Umbilical cord (tissue), 2 donors: ENCODE measurements around the gene TDRD7. TPM values are rescaled to one million over a fixed set of nuclear protein-coding genes. Genes with fewer than 3 reads are reported as not detected.
A peak's percentile ranks its signal among the peaks of the same experiment; 100 is the strongest.

ENCODE experiments used
- DNase-seq: peaks from one replicate; pipeline ENCODE4 v3.0.0-alpha.2; 2015; ENCODE audit warnings: low spot score
- total RNA-seq: library from RNA; depleted of rRNA; stranded (reverse); fragments of >200 nt; gene quantifications from one replicate; pipeline ENCODE4 v1.2.3, GENCODE V29; 2014; ENCODE audit warnings: low replicate concordance; ENCODE audit not compliant: insufficient read depth

The TDRD7 gene
- total RNA-seq, 1 donor from 2014 or later, result 4.8 TPM

DNA sequence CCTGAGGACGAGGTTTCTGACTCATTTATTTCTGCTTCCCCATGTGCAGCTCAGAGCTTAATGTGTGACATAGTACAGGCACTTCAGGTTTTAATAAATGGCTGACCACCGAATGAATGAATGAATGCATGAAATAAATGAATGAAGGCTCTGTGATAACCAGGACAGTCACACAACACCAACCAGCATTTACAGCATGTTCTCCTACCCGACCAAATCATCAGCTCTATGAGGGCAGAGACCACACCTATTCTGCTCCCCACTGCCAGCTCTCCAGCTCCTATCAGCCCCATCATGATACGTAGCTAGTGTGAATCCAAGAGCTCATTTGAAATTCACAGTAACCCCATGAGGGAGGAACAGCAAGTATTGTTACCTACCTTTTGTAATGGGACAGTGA lies 94.4 kb downstream of the TDRD7 start:
- no peak for DNase-seq

DNA sequence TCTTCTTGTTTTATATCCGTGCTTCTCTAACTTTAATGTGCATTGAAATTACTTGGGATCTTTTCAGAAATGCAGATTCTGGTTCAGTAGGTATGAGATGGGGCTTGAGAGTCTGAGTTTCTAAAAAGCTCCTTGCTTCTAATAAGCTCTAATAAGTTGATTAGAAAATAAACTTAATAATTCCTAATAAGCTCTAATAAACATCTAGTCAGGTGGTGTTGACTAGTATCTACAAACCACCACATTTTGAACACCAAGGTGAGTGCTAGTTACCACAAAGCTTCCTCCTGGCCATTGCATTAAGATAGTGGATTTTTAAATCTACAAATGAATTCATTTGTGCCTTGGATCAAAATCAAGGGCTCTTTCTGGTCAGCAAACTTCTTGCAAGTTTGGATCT lies 94.9 kb downstream of the TDRD7 start:
- DNase-seq, result no peak

DNA sequence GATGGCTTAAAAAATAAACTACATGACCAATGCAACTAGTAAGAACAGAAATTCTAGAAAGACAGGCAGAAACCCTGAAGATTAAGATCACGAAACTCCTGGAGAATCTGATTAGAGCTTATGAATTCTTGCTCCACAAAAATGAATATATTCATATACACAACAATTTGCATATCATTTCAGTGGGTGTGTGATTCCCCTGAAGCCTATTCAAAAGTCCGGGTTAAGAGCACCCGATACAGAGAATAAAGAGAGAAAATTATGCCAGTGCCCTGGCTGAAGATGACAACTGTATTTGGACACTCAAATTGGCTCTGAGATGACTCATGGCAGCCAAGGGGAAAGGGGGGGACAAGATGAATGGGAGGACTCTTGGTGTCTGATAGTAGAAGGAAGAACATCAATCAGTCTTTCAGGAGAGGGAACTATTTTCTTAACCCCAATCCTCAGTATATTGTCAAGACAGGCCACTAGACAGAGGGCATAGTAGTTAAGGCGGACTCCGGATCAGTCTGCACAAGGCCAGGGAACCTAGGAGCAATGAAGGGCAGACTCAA lies 95.6 kb downstream of the TDRD7 start:
- DNase-seq, result no peak

DNA sequence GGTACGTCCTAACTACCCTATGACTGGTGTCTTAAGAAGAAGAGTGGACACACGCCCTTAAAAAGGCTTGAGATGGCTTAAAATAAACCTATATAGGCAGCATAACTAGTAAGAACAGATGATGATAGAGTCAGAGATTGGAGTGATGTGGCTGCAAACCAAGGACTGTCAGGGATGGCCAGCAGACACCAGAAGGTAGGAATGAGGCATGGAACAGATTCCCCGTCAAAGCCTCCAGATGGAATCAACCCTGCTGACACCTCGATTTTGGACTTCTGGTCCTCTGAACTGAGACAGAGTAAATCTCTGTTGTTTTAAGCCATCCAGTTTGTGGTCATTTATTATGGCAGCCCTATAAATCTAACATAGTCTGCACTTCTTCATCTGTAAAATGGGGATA lies 97.0 kb downstream of the TDRD7 start:
- no peak for DNase-seq

DNA sequence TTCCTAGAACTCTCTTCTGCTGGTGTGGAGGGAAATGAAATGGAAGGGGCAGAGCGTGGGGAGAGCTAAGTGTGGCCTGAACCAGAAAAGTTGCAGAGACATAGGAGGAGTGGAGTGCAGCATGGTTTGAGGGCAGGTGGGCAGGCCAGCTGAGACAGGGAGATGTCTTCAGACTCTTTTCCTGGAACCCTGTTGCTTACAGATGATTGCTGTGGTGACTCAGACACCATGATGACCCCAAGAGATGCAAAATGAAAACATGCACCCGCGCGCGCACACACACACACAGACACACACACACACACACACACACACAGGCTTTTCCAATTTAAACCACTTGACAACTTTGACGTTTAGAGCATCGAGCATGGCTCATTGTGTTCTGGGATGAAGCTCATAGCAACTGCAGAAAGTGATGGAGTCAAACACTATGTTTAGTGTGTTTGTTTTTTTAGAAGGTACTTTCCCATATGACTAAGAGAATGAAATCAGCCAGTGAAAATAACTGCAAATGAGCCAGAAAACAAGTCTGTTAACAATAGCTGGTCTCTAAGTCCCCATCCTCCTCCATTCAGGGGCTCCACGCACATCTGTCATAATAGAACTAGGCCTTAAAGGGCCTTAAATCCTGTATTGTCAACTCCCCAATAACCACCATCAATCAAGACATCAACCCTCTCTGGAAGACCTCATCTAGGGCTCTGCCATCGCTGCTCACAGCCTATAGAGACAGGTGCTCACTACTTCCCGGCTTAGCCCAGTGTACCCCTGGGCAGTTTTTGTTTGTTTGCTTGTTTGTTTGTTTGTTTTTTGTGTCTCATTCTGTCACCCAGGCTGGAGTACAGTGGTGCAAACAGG lies 99.1 kb downstream of the TDRD7 start:
- DNase-seq, result no peak

DNA sequence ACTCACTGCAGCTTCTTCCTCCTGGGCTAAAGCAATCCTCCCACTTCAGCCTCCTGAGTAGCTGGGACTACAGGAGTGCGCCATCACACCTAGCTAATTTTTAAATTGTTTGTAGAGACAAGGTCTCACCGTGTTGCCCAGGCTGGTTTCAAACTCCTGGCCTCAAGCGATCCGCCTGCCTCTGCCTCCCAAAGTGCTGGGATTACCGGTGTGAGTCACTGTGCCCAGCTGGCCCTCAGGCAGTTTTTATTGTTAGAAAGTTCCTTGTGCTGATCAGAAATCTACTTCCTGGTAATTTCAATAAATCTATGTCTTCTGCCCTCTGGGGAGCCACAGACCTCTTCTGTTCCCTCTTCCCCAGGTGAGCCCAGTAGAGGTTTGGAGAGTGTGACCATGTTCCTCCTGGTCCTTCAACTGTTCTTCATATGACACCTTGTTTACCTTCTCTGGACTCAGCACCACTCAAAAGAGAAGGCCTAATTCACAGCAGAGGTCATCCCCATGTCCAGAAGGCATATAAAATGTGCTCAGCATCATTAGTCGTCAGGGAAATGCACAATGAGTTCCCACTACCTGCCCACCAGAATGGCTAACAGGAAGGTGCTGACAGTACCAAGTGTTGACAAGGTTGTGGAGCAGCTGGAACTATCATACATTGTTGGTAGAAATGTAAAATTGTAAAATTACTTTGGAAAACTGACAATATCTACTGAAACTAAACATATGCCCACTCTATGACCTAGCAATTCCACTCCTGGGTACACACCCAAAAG lies 99.9 kb downstream of the TDRD7 start:
- no peak for DNase-seq

DNA sequence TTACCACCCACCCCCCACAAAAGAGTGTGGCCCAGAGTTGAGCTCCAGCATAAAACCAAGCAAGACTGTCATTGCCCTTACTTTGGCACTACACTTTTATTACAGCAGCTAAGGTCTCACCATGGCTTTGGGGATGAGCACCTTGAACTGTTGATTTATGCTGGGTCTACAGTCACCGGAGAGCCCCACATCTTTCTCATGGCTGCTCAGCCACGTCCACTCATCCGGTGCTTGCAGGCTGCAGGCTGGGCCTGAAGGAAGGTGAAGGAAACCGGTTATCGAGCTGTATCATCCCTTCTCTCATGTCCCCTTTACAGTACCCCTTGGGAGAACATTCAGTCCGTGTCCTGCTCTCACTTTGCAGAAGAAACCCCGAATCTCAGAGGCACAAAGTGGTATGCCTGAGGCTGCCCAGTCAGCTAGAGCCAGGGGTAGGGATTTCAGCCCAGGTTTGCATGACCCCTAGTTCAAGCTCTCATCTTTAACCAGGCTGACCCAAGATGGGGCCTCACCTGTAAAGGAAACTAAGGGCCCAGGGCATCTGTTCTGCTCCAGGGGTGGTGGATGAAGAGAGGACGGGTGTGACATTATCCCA lies 101.2 kb downstream of the TDRD7 start:
- DNase-seq, result no peak

DNA sequence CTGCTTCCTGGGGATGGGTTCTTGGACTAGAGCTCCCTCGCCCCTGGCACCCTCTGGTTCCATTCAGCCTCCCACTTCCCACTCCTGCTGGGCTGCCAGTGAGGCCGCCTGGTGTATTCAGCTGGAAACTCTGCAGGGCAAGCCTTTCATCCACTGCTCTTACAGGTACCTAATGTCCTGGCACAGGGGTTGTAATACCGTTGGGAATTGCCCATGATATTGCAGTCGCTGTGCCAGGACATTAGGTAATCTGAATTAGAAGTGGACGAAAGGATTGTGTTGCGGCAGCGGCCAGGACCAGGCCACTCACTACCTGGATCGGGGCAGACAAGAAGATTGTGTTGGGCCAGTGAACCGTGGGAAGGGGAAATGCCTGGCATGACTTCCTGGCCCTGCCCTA lies 102.6 kb downstream of the TDRD7 start:
- no peak for DNase-seq

DNA sequence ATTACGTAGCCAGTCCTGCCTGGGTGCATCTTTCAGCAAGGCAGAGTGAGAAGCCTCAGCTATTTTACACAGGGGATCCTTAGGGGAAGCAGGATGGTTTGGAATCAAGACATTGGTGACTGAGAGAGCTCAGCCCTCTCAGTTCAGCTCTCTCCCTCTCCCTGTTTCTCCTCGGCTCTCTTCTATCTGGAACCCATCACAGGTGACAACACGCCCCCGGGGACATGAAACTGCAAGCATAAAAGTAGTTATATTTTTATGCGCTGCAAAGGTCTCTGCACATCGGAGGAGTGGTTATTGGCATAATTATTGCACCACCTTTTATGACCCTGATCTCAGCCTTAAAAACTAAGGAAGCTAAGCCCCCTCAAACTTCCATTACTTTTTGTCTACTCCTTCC lies 103.8 kb downstream of the TDRD7 start:
- DNase-seq, result peak; percentile 32

DNA sequence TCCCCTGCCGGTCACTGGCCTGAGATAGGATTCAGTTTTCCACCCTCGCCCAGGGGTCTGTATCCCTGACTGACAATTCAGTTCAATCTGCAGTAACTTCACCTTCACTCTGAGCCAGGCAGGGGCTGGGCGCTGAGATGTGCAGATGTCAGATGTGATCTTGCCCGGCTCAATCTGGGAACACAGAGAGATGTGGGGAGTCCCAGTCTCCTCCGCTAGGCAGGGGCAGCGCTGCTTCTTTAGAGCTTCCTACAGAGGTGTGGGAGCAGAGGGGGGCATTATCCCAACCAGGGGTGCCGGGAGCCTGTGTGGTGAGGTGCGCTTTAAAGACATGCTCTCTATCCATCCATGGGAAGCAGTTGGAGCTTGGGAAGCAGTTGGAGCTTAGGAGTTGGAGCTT lies 104.2 kb downstream of the TDRD7 start:
- no peak for DNase-seq

DNA sequence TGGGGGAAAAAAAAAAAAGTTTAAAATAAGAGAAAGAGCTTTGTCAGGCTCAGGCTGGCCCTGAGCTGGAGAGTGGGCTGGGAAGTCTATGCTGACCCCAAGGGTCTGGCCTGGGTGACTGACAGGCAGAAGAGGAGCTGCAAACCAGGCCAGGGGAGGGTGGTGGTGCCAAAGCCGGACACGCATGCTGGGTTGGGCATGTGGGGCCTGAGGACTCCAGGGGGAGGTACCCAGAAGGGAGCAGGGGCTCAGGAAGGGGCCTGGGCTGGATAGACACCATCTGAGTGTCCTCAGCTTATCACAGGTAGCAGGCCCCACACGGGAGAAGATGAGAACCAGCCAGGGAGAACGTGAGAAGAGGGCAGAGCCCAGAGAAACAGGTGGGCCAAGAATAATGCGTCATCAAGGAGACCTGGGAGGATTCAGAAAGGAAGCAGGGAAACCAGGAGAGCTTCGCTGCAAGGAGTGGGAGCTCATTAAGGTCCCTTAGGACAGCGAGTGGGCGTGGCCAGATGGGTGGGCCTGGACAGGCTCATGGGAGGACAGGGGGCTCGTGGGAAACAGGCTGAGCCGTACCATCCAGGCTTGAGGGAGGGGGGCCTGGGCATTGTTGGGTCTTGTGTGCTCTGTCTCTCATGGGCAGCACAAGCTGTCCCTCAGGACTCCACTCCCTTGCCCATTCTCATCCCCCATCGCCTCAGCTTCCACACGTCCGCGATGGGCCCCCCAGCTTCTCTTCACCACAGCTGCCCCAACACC lies 105.6 kb downstream of the TDRD7 start:
- DNase-seq, result no peak

DNA sequence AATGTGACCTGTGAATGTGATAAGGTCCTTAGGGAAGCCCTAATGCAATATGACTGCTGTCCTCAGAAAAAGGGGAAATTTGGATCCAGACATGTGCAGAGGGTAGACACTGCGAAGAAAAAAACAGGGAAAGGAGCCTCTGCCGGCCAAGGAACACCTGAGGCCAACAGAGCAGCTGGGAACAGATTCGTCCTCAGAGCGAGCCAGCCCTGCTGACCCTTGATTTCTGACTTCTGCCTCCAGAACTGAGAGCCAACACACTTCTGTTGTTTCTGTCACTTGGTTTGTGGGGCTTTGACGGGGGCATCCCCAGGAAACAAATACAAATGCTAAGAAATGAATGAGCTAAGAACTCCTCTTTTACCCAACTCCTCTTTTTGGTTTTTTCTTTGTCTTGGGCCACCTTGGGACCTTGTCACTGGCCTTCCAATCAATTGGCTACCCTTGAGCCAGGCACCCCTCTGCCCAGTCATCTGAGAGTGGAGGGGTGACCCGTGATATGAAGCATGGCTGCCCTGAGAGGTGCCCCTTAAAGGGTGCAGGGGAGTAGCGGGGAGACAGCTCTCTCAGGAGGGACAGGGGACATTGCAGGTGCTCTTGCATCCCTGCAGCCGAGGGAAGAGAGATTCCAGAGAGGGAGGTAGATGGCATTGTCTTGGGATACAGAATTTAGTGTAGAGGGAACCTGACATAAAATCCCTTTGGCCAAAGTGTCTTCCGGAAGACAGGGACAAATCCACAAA lies 106.4 kb downstream of the TDRD7 start:
- no peak for DNase-seq

DNA sequence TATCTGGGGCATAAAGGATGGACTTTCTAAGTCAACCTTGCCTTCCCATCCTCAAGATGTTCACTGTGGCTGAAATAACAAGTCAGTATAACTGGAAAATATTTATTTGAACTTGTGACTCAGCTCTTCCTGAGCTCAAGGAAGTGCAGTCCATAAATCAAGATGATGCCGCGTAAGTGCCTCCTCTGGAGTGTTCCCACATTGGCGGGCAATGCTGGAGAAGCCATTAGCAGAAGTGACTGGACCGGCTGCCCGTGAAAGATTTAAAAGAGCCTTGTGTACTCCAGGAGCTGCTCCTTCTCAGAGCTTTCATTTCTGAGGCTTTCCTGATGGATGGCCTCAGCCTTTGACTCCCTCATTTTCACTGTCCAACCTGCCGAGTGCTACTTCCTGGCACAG lies 107.0 kb downstream of the TDRD7 start:
- DNase-seq, result peak; percentile 87

DNA sequence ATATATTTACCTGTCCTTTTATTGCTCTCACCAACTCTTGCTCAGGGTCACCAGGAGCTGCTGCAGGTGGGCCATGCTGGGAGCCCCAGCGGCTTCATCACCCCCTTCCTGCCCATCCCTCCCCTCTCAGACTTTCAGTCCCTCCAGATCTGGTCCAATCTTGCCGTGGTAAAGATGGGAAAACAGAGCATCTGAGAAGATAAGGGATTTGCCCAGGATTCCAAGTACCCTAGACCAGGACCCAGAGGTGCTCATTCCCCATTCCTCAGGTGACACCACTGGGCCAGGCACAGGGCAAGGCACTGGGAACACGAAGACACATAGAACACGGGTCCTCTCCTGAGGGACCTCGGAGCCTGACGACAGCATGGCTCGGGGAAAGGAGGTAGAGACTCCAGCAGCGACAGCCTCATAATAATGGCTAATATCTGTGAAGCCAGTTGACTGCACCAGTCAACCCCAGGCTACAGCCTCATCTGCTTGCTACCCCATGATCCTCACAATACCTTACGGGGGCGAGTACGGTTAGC lies 107.6 kb downstream of the TDRD7 start:
- DNase-seq, result no peak

DNA sequence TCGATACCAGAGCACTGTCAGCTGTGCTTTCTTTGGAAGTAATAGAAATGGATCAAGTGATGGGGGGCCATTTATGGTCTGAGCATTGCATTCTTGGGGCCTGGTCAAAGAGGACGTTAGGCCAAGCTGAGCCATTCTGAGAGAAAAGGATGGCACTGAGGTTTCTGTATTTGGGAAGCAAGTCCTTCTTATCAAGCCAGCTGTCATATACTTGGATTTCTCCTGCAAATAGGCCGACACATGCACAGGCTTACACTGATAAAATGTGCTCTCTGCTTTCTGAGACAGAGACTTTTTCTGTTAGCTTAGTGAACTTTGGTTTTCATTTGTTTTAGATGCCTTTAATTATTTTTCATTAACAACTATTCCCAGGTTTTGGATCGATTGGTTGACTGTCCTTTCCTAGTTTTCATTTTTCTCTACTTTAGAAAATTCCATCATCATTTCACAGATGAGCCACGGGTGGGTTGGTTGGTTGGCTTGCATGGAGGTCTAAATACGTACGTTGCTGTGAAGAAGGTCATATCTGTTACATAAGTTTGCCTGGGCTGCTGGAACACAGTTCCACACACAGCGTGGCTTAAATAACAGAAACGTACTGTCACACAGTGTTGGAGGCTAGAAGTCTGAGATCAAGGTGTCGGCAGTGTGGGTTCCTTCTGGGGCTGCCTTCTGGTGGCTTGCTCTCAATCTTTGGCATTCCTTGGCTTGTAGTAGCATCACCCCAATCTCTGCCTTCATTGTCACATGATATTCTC lies 109.9 kb downstream of the TDRD7 start:
- DNase-seq, result no peak

DNA sequence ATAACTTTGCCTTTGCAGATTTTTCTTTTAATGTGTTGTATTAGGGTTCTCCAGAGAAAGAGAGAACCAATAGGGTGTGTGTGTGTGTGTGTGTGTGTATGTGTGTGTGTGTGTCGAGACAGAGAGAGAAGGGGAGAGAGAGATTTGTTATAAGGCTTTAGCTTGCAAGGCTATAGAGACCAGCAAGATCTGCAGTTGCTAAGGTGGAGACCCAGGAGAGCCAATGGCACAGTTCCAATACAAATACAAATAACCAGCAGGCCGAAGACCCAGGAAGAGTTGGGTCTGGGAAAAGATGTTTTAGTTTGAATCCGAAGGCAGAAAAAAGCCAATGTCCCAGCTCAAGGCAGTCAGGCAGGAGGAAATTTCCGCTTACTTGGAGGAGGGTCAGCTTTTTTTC lies 112.5 kb downstream of the TDRD7 start:
- no peak for DNase-seq

DNA sequence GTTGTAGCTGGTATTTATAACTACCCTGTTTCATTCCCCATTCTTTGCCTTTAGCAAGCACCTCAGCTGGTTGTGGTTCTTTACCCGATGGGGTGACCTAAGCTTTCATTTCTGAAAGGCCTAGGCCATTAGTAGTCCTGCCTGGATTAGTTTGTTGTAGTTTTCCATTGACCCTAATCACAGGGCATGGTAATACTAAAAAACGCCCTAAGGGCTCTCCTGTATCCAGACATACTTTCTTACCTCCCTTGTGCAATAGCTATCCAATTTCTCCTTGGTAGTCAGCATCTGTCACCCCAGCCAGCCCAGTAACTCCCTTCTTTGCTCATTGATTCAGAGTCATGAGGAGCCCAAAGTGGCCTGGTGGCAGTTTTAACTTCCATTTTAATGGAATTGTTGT lies 113.6 kb downstream of the TDRD7 start:
- DNase-seq, result no peak

DNA sequence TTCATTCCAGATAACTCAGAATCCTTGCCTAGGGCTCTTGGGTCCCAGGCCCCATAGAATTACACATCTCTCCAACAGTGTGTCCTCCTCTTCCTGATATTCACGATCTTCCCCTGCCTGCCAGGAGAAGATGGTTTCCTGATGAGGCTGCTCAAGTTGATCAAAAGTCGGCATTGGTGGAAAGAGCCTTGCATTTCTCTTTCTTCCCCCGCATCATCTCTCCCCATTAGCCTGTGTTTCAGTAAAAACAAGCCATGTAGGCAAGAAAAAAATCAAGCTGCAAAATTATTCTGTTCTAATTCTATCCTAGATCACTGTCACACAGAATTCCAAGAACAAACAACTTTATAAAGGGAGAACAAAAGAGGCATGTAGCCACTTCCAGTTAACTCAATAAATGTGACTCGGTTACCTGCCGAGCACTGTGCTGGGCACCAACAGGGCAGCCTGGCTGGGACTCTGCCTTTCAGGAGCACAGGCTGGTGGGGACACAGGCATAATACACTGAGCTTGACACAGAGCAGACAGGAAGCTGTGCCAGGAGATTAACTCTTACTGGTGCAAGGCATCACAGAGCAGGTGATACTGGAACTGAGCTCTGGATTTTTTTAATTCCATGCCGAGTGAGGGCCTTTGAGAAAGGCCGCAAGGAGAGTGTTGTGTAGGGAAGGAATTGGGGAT lies 115.1 kb downstream of the TDRD7 start:
- DNase-seq, result no peak
